Loucy (cell line): ENCODE measurements around the gene ZNF71.

Experiments used
- EZH2phosphoT487 ChIP-seq: fragments of 200-600 bp; IDR thresholded peaks from 2 replicates; pipeline ENCODE4 v1.6.1; 2018; ENCODE audit warnings: antibody characterized with exemption, mild to moderate bottlenecking, moderate library complexity, borderline replicate concordance
- TF ChIP-seq, protein P1 (sequence below): fragments of 200-600 bp; sonication (generic); conservative IDR thresholded peaks from 2 replicates; pipeline ENCODE4 v1.5.1; 2014; ENCODE audit warnings: mild to moderate bottlenecking, antibody characterized with exemption, low read length

DNA sequence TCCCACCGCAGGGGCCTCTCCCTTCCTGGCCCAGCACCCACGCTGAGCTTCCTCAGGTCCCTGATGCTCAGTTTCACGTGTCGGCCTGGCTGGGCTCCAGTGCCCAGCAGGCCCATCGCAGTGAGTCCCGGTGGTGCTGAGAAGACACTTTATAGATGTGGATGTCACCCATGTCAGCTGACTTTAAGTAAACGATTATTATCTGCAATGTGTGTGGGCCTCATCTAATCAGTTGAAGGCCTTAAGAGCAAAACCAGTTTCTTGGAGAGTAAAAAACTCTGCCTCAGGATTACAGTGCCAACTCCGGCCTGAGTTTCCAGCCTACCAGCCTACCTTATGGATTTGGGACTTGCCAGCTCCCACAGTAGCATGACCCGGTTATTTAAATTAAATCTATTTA, 30.6 kb downstream of the ZNF71 start:
- TF ChIP-seq, protein P1, sequence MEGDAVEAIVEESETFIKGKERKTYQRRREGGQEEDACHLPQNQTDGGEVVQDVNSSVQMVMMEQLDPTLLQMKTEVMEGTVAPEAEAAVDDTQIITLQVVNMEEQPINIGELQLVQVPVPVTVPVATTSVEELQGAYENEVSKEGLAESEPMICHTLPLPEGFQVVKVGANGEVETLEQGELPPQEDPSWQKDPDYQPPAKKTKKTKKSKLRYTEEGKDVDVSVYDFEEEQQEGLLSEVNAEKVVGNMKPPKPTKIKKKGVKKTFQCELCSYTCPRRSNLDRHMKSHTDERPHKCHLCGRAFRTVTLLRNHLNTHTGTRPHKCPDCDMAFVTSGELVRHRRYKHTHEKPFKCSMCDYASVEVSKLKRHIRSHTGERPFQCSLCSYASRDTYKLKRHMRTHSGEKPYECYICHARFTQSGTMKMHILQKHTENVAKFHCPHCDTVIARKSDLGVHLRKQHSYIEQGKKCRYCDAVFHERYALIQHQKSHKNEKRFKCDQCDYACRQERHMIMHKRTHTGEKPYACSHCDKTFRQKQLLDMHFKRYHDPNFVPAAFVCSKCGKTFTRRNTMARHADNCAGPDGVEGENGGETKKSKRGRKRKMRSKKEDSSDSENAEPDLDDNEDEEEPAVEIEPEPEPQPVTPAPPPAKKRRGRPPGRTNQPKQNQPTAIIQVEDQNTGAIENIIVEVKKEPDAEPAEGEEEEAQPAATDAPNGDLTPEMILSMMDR: no peak
- no peak for TF ChIP-seq EZH2phosphoT487
